IMR-90 (cell line): Measurements from ENCODE around the gene NKAP. TPM values are rescaled to one million over a fixed set of nuclear protein-coding genes. Genes with fewer than 3 reads are reported as not detected.
A peak's percentile ranks its signal among the peaks of the same experiment; 100 is the strongest.
"Not testable (repeated sequence)": the region's sequence is repeated elsewhere in the genome, so short reads cannot be mapped to it uniquely, and the experiment has no call there.

Source experiments
- ATAC-seq: fragments of 200-7000 bp; cut with Tn5 transposase; 2 replicates; pipeline ENCODE4 v1.9.1; 2020; ENCODE audit warnings: low read depth, mild to moderate bottlenecking, moderate library complexity
- BruUV-seq: library from RNA; stranded (reverse); fragments of 400-500 nt; replicated peaks from 2 replicates; lab custom pipeline; 2021; lab: Mats Ljungman, UMichigan
- CTCF ChIA-PET: fragments of 300-600 bp; formaldehyde crosslinking; extraction: SDS; loops from one replicate; lab custom pipeline; 2021; ENCODE audit warnings: antibody characterized with exemption; lab: Yijun Ruan, JAX
- POLR2A ChIA-PET: fragments of 300-600 bp; sonication (Branson Sonifier 250); formaldehyde crosslinking; loops from one replicate; lab custom pipeline; 2022; ENCODE audit warnings: antibody characterized with exemption; ENCODE audit not compliant: unreplicated experiment; lab: Charles Lee
- DNase-seq: peaks from one replicate; pipeline ENCODE4 v3.0.0; 2013
- H2AFZ ChIP-seq: replicated peaks from 2 replicates; pipeline ENCODE3; 2013; ENCODE audit warnings: low read length, mild to moderate bottlenecking; ENCODE audit not compliant: poor library complexity
- H2AK5ac ChIP-seq: 2 replicates; pipeline ENCODE4 v1.6.1; 2013; ENCODE audit warnings: low read depth, low read length, inconsistent platforms
- H2AK9ac ChIP-seq: replicated peaks from 2 replicates; pipeline ENCODE3; 2013; ENCODE audit warnings: mild to moderate bottlenecking, low read depth, low read length, moderate library complexity; ENCODE audit not compliant: poor library complexity
- H2BK120ac ChIP-seq: 2 replicates; pipeline ENCODE4 v1.6.1; 2013; ENCODE audit warnings: low read depth, low read length, inconsistent platforms
- H2BK15ac ChIP-seq: 3 replicates; pipeline ENCODE4 v1.6.1; 2013; ENCODE audit warnings: low read depth, low read length, inconsistent platforms
- H2BK20ac ChIP-seq: 2 replicates; pipeline ENCODE4 v1.6.1; 2013; ENCODE audit warnings: low read depth, mild to moderate bottlenecking, inconsistent platforms, low read length, moderate library complexity
- H2BK5ac ChIP-seq: 2 replicates; pipeline ENCODE4 v1.6.1; 2013; ENCODE audit warnings: mild to moderate bottlenecking, low read depth, low read length, inconsistent platforms; ENCODE audit not compliant: poor library complexity, severe bottlenecking
- H3K14ac ChIP-seq: replicated peaks from 2 replicates; pipeline ENCODE4 v1.6.1; 2013; ENCODE audit warnings: low read depth, low read length, inconsistent platforms
- H3K18ac ChIP-seq: 2 replicates; pipeline ENCODE4 v1.6.1; 2013; ENCODE audit warnings: low read depth, low read length, control low read depth
- H3K23ac ChIP-seq: 2 replicates; pipeline ENCODE4 v1.6.1; 2013; ENCODE audit warnings: low read depth, low read length, inconsistent platforms
- H3K27ac ChIP-seq: 2 replicates; pipeline ENCODE4 v1.5.1; 2013; ENCODE audit warnings: mild to moderate bottlenecking, control low read depth, low read length; ENCODE audit not compliant: insufficient read depth
- H3K27me3 ChIP-seq: 2 replicates; pipeline ENCODE4 v1.6.1; 2013; ENCODE audit warnings: low read length; ENCODE audit not compliant: control insufficient read depth, insufficient read depth
- H3K36me3 ChIP-seq: 2 replicates; pipeline ENCODE4 v1.6.1; 2013; ENCODE audit warnings: low read length, mixed read lengths; ENCODE audit not compliant: control insufficient read depth, insufficient read depth
- H3K4ac ChIP-seq: 2 replicates; pipeline ENCODE4 v1.6.1; 2013; ENCODE audit warnings: low read depth, low read length, inconsistent platforms
- H3K4me1 ChIP-seq: 2 replicates; pipeline ENCODE4 v1.6.1; 2013; ENCODE audit warnings: low read length, mixed read lengths; ENCODE audit not compliant: control insufficient read depth, insufficient read depth
- H3K4me2 ChIP-seq: 2 replicates; pipeline ENCODE4 v1.6.1; 2013; ENCODE audit warnings: low read depth, mild to moderate bottlenecking, control low read depth, low read length, moderate library complexity
- H3K4me3 ChIP-seq: 2 replicates; pipeline ENCODE4 v1.5.1; 2013; ENCODE audit warnings: low read depth, mild to moderate bottlenecking, control low read depth, low read length, moderate library complexity; ENCODE audit not compliant: insufficient read depth
- H3K56ac ChIP-seq: 2 replicates; pipeline ENCODE4 v1.6.1; 2013; ENCODE audit warnings: low read length, inconsistent platforms; ENCODE audit not compliant: insufficient read depth; ENCODE audit errors: extremely low read depth
- H3K79me1 ChIP-seq, 2 experiments: 2 replicates each; pipeline ENCODE4 v1.6.1; 2013; ENCODE audit warnings: low read length in 2 of 2, inconsistent platforms in 1 of 2, low read depth in 1 of 2
- H3K9ac ChIP-seq: 2 replicates; pipeline ENCODE4 v1.6.1; 2013; ENCODE audit warnings: low read depth, low read length, control low read depth
- H3K9me1 ChIP-seq: 2 replicates; pipeline ENCODE4 v1.6.1; 2013; ENCODE audit warnings: low read length, inconsistent platforms; ENCODE audit not compliant: insufficient read depth
- H3K9me3 ChIP-seq: 2 replicates; pipeline ENCODE4 v1.6.1; 2013; ENCODE audit warnings: low read length; ENCODE audit not compliant: control insufficient read depth, insufficient read depth
- H4K20me1 ChIP-seq: 2 replicates; pipeline ENCODE4 v1.6.1; 2013; ENCODE audit warnings: low read length, inconsistent platforms; ENCODE audit not compliant: insufficient read depth
- H4K5ac ChIP-seq: 2 replicates; pipeline ENCODE4 v1.6.1; 2013; ENCODE audit warnings: mild to moderate bottlenecking, low read depth, low read length, control low read depth
- H4K8ac ChIP-seq, 2 experiments: 2 replicates each; pipeline ENCODE4 v1.6.1; 2013; ENCODE audit warnings: low read depth in 2 of 2, low read length in 2 of 2, control low read depth in 1 of 2, inconsistent platforms in 1 of 2
- H4K91ac ChIP-seq: 2 replicates; pipeline ENCODE4 v1.6.1; 2013; ENCODE audit warnings: low read depth, low read length, inconsistent platforms; ENCODE audit not compliant: insufficient read depth
- WGBS, 2 experiments: methylation state at CpG; one replicate each; pipeline versions ENCODE4 v1.1.5 to v1.1.7; 2013; ENCODE audit warnings: missing lambda C conversion rate in 2 of 2; ENCODE audit not compliant: insufficient read length in 1 of 2; ENCODE audit errors: extremely low coverage in 2 of 2; 5-methylcytosine and 5-hydroxymethylcytosine counted together
- dilution Hi-C: fragments of 300-500 bp; cut with HindIII; formaldehyde crosslinking; loops from one replicate; pipeline ENCODE4 v1.14.3; 2018; ENCODE audit warnings: low sequenced_read_pairs; ENCODE audit not compliant: unreplicated experiment
- in situ Hi-C: fragments of 300-500 bp; cut with MboI; formaldehyde crosslinking; loops from 3 replicates; pipeline ENCODE4 v1.14.3; 2019; ENCODE audit warnings: low sequenced_read_pairs, inconsistent platforms, mixed read lengths
- intact Hi-C: fragments of 100-400 bp; cut with micrococcal nuclease; formaldehyde crosslinking; loops from 2 replicates; pipeline ENCODE4 v1.10.0; 2022
- polyA plus RNA-seq, 3 experiments: library from polyadenylated mRNA; depleted of rRNA; stranded (reverse); fragments of >200 nt; gene quantifications; 2 replicates each; pipeline ENCODE4 v1.2.3, GENCODE V29; 2012; ENCODE audit warnings: low replicate concordance in 1 of 3
- total RNA-seq: library from RNA; depleted of rRNA; stranded (reverse); fragments of >200 nt; gene quantifications from 2 replicates; pipeline ENCODE4 v1.2.3, GENCODE V29; 2012

The NKAP gene
- total and polyA plus RNA-seq, 2 of the 4 experiments (the other 2 are of a cell fraction) = 1.3 to 2.7 TPM

DNA sequence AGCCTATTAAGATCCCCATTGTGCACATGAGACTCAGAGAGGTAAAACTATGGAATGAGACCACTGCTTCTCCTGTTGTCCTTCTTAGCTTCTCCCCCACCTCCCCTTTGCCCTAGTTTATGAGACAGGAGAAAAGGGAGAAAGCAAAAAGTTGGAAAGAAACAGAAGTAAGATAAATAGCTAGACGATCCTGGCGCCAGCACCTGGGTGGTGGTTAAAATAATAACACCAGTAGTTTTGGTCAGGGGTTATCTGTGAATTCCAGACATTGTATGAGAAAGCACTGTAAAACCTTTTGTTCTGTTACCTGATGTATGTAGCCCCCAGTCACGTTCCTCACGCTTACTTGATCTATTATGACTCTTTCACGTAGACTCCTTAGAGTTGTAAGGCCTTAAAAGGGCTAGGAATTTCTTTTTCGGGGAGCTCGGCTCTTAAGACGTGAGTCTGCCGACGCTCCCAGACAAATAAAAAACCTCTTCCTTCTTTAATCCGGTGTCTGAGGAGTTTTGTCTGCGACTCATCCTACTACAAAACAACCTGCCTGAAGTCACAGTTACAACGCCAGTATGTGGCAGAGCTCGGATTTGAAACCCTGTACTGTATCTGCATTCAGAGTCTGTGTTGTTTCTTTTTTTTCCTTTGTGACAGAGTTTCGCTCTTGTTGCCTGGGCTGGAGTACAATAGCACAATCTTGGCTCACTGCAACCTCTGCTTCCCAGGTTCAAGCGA lies 51.4 kb downstream of the NKAP start:
- H3K4ac ChIP-seq, H3K14ac ChIP-seq, H3K56ac ChIP-seq, H3K18ac ChIP-seq, H3K23ac ChIP-seq, H2BK120ac ChIP-seq, H2AK9ac ChIP-seq, H3K9me1 ChIP-seq, H3K4me2 ChIP-seq, H3K4me3 ChIP-seq, in situ Hi-C loops, H3K9me3 ChIP-seq, H4K8ac ChIP-seq, H2BK5ac ChIP-seq, ATAC-seq, H2BK20ac ChIP-seq, H3K79me1 ChIP-seq, intact Hi-C loops, H3K27me3 ChIP-seq, H3K4me1 ChIP-seq, H3K36me3 ChIP-seq, H2AFZ ChIP-seq, POLR2A ChIA-PET, H3K9ac ChIP-seq, dilution Hi-C loops, H2AK5ac ChIP-seq, H4K20me1 ChIP-seq, H2BK15ac ChIP-seq, BruUV-seq, H4K5ac ChIP-seq, H3K27ac ChIP-seq, H4K91ac ChIP-seq: not testable (repeated sequence)
- DNase-seq = peak; percentile 15
- 20% methylated on average over 1 of the region's 16 CpGs; no CpG with 5 or more reads in 1 of the 2 experiments for WGBS, 2 experiments
- CTCF ChIA-PET = interaction anchor here (0.6 kb wide), 2 partner anchors 158 to 1191 kb away, joined by 3 to 4 read pairs; no protein-coding TSS in a partner anchor

DNA sequence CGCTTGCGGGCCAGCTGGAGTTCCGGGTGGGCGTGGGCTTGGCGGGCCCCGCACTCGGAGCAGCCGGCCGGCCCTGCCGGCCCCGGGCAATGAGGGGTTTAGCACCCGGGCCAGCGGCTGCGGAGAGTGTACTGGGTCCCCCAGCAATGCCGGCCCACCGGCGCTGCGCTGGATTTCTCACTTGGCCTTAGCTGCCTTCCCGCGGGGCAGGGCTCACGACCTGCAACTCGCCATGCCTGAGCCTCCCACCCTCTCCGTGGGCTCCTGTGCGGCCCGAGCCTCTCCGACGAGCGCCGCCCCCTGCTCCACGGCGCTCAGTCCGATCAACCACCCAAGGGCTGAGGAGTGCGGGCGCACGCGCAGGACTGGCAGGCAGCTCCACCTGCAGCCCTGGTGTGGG lies 52.9 kb downstream of the NKAP start:
- DNase-seq, H2BK120ac ChIP-seq, H3K14ac ChIP-seq, H3K27me3 ChIP-seq, H4K5ac ChIP-seq, H2AK9ac ChIP-seq, H3K9ac ChIP-seq, H2BK5ac ChIP-seq, in situ Hi-C loops, dilution Hi-C loops, H3K4me1 ChIP-seq, H3K36me3 ChIP-seq, H3K9me3 ChIP-seq, CTCF ChIA-PET, BruUV-seq, H3K79me1 ChIP-seq, H2AFZ ChIP-seq, H3K27ac ChIP-seq, H3K4me2 ChIP-seq, POLR2A ChIA-PET, H3K4ac ChIP-seq, H4K20me1 ChIP-seq, ATAC-seq, H2BK15ac ChIP-seq, H4K91ac ChIP-seq, H3K18ac ChIP-seq, H2BK20ac ChIP-seq, H3K4me3 ChIP-seq, H2AK5ac ChIP-seq, H3K23ac ChIP-seq, H3K56ac ChIP-seq, H3K9me1 ChIP-seq, H4K8ac ChIP-seq, intact Hi-C loops: not testable (repeated sequence)
- WGBS, 2 experiments = 77% methylated on average over 15 of the region's 36 CpGs; no CpG with 5 or more reads in 1 of the 2 experiments
